ENCODE measurements around the gene SEC16A.

The SEC16A gene

DNA sequence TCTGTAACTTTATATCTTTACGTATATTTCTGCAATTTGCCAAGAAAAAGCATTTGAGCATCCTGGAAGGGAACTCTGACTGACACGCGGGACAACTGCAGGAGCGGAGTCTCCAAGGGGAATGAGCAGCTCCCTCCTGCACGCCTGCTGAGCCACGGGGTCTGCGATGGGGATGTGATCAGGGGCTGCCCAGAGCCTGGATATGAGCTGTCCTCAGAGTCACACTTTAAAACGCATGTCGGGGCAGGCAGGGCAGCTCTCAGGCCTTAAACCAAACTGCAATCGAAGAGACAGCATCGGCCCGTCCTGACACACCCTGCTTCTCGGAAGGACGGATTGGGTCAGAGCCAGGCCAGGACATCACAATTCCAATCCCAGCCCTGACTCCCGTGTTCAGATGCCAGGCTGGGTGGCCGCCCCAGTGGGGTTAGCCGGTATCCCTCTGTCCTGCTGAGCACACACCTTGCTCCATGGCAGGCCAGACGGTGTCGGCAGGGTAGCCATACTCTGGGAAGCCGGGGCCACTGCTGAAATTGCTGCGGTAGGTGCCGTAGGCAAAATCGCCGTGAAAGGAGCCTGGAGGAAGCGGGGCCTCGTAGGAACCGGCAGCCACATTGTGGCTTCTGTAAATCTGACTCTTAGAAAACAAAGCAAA is 17.2 kb downstream of the SEC16A start:
- no peak for DNase-seq

DNA sequence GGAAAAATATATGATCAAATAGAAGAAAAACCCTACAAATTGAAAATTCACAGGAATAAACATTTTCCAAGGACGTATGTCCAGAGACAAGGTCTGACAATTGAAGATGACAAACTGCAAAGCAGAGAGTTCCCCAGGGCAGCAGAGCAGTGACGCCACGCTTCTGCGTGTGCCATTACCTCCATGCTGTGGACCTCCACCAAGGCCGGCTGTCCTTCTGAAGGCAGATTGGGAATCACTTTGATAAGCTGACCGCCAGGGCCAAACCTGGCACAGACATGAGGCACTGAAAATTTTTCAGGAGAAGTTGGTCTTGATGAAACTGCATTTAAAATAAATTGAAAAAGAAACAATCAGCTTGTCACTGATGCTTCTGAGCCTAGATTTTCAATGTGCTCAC is 18.6 kb downstream of the SEC16A start:
- no peak for DNase-seq

GRCh38 chr9:136463578-136463977 is 19.3 kb downstream of the SEC16A start:
- DNase-seq: no peak

DNA sequence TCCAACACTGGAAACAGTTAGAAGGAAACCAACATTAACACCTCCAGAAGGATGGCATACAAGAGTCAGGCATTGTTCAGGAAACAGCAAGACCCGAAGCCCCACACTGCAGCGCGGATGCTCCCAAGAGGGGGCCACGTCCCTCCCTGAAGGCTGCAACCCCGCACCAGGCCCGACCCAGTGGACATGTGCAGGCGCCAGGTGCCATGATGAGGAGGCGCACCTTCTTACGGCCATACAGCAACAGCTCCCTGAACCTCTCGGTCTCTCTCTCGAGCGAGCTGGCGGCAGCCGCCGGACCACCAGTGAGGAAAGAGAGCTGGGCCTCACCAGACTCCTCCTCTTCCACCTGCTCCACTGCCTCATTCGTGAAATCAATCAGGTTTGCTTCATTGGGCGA is 20.2 kb downstream of the SEC16A start:
- no peak for DNase-seq

DNA sequence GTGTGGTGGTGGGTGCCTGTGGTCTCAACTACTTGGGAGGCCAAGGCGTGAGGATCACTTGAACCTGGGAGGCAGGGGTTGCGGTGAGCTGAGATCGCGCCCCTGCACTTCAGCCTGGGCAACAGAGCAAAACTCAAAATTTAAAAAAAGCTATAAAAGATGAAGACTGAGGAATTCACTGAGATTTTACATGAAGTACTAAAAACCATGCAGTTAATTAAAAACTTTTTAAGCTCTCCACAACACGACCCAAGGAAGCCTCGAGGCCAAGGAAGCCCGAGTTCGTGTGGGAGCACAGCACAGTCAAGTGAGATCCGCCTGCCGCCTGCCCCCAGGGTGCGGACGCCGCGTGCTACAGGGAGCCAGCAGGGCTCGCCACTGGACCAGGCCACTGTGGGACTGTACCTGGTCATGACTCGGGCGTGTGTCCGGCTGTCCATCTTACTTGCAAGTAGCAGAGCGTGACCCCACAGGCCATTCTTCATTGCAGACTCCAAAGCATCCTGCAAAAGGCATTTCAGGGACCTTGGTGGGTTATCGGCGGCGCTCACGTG is 22.0 kb downstream of the SEC16A start:
- DNase-seq: no peak

GRCh38 chr9:136459425-136459824 is 23.4 kb downstream of the SEC16A start:
- no peak for DNase-seq

- DNase-seq: no peak
These were observed 25.5 kb downstream of the SEC16A start for GRCh38 chr9:136457326-136457725.

GRCh38 chr9:136456258-136456657 is 26.6 kb downstream of the SEC16A start:
- DNase-seq: no peak

GRCh38 chr9:136455043-136456002 is 27.5 kb downstream of the SEC16A start:
- no peak for DNase-seq

GRCh38 chr9:136454026-136454796 is 28.6 kb downstream of the SEC16A start:
- no peak for DNase-seq

DNA sequence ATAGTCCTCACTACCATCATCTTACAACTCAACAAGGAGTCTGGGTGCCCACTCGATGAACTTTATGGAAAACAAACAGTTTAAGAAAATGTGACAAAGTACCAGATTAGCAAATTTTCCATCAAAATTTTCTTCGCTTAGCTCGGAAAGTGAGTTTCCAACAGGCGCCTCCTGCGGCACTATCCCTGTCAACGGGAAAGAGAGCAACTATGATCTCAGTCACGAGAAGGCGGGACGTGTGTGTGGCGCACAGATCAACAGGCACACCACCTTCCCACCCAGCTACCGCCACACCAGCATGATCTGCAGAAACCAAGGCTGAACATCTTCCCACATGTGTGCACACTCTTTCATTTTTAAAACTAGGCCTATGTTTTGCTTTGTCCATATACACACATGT is 29.5 kb downstream of the SEC16A start:
- DNase-seq: no peak

GRCh38 chr9:136451221-136451877 is 31.5 kb downstream of the SEC16A start:
- no peak for DNase-seq

DNA sequence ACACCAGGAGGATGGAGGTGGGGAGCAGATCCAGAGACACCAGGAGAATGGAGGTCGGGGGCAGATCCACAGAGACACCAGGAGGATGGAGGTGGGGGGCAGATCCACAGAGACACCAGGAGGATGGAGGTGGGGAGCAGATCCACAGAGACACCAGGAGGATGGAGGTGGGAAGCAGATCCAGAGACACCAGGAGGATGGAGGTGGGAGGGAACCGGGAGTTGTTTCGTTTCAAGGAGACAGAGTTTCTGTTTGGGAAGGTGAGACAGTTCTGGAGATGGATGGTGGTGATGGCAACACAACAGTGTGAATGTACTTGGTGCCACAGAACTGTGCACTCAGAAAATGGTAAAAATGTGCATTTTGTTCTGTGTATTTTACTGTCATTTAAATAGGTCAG is 34.2 kb downstream of the SEC16A start:
- no peak for DNase-seq

- DNase-seq: no peak
These were observed 35.6 kb downstream of the SEC16A start for GRCh38 chr9:136447173-136447778.

GRCh38 chr9:136445799-136446198 is 37.0 kb downstream of the SEC16A start:
- DNase-seq: no peak

GRCh38 chr9:136444102-136444501 is 38.7 kb downstream of the SEC16A start:
- no peak for DNase-seq

GRCh38 chr9:136443687-136444086 is 39.2 kb downstream of the SEC16A start:
- DNase-seq: no peak

- no peak for DNase-seq
These were observed 39.8 kb downstream of the SEC16A start for GRCh38 chr9:136443087-136443486.

GRCh38 chr9:136442265-136442664 is 40.6 kb downstream of the SEC16A start:
- no peak for DNase-seq

- no peak for DNase-seq
These were observed 41.1 kb downstream of the SEC16A start for GRCh38 chr9:136441681-136442245.

DNA sequence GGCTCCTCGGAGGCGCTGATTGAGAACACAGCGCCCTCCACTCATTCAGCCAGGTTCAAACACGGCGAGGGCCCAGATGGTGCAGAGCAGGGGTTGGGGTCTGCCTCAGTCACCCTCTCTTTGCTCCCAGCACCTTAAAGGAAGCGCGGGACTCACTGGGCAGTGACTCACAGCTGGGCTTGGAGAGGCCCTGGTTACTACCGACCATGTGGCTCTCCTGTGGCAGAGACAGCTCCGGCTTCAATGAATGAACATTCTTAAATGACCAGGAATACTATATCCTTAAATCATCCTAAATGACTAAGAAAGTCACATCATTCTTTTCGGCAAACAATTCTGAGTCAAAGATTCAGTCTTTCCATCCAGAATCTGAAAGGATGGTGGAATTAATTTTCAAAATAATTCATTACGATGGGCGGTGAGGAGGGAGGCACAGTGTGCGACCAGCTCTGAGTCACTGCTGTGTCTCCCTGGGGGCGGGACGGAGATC is 41.6 kb downstream of the SEC16A start:
- no peak for DNase-seq
